ENCODE results near the gene ZNF853.

Gene ZNF853

DNA sequence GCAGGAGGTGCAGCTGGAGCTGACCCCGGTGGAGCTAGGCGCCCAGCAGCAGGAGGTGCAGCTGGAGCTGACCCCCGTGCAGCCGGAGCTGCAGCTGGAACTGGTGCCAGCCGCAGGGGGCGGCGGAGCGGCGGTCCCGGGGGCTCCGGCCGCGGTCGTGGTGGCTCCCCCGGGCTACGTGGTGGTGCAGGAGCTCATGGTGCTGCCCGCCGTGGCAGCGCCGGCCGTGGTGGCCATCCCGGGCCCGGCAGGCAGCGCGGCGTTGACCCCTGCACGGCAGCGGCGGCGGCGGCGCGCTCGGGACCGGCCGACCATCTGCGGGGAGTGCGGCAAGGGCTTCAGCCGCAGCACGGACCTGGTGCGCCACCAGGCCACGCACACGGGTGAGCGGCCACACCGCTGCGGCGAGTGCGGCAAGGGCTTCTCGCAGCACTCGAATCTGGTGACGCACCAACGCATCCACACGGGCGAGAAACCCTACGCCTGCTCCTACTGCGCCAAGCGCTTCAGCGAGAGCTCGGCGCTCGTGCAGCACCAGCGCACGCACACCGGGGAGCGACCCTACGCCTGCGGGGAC lies 6.8 kb downstream of the ZNF853 start:
- ChIA-PET CTCF (interaction anchor here (1.0 to 2.8 kb wide), 3 partner anchors 11 to 63 kb away, joined by 3 to 12 read pairs (median 3); no protein-coding TSS in a partner anchor), POLR2A (no interaction called here)
- DNase-seq (ENCODE audit: extremely low spot score), result no peak
- TF ChIP-seq, protein P1, sequence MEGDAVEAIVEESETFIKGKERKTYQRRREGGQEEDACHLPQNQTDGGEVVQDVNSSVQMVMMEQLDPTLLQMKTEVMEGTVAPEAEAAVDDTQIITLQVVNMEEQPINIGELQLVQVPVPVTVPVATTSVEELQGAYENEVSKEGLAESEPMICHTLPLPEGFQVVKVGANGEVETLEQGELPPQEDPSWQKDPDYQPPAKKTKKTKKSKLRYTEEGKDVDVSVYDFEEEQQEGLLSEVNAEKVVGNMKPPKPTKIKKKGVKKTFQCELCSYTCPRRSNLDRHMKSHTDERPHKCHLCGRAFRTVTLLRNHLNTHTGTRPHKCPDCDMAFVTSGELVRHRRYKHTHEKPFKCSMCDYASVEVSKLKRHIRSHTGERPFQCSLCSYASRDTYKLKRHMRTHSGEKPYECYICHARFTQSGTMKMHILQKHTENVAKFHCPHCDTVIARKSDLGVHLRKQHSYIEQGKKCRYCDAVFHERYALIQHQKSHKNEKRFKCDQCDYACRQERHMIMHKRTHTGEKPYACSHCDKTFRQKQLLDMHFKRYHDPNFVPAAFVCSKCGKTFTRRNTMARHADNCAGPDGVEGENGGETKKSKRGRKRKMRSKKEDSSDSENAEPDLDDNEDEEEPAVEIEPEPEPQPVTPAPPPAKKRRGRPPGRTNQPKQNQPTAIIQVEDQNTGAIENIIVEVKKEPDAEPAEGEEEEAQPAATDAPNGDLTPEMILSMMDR (IDR thresholded peaks at IDR 0.05; ENCODE audit: control extremely low read depth, extremely low read depth, low read depth, missing control alignments), result no peak

DNA sequence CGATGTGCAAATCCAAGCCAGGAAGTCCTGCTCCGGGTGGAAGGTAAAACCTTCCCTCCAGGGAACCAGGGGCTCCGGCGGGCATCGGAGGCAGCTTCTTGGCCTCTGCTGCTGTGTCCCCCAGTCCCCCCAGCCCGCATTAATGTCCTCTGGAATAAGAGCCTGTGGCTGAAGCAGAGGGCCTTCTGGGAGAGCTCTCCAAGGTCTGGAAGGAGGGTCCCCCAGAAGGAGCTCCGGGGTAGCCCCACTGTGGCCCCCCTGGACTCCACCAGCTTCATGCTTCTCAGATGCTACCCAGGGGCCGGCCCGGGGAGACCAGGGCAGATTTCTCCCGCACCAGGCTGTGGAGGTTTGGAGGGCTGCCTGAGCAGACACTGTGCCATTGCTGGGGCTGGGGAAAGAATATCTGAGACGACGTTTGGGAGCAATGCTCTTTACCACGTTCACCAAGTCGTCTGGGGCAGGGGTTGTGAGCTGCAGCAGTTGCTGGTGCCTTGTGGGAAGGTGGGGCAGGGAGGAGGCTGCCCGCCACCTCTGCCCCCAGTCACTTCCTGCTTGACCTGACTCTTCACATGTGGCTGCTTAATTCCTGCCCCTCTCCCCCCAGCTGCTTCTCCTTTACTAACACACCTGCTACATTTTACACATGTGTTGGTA lies 8.3 kb downstream of the ZNF853 start:
- peak; percentile 53 for DNase-seq (ENCODE audit: extremely low spot score)
- TF ChIP-seq, protein P1 (IDR thresholded peaks at IDR 0.05; ENCODE audit: control extremely low read depth, extremely low read depth, low read depth, missing control alignments), result no peak
- ChIA-PET POLR2A (no interaction called here), CTCF (no interaction called here)

- DNase-seq (ENCODE audit: extremely low spot score), result no peak
- CTCF ChIA-PET, result no interaction called here
Measured at GRCh38 chr7:6624246-6624611, 8.8 kb downstream of the ZNF853 start.

GRCh38 chr7:6628045-6628444 lies 12.6 kb downstream of the ZNF853 start:
- TF ChIP-seq, protein P1 (IDR thresholded peaks at IDR 0.05; ENCODE audit: control extremely low read depth, extremely low read depth, low read depth, missing control alignments), result no peak
- DNase-seq (ENCODE audit: extremely low spot score), result no peak
- ChIA-PET CTCF (interaction anchor here (1.0 kb wide), 1 partner anchor 38 kb away, joined by 3 read pairs; the partner anchor contains the start of gene INTS15), POLR2A (no interaction called here)

More at GRCh38 chr7:6624246-6624611, 8.8 kb downstream of the ZNF853 start:
- TF ChIP-seq, protein P1 (IDR thresholded peaks at IDR 0.05; ENCODE audit: control extremely low read depth, extremely low read depth, low read depth, missing control alignments), result no peak
- POLR2A ChIA-PET, result no interaction called here

DNA sequence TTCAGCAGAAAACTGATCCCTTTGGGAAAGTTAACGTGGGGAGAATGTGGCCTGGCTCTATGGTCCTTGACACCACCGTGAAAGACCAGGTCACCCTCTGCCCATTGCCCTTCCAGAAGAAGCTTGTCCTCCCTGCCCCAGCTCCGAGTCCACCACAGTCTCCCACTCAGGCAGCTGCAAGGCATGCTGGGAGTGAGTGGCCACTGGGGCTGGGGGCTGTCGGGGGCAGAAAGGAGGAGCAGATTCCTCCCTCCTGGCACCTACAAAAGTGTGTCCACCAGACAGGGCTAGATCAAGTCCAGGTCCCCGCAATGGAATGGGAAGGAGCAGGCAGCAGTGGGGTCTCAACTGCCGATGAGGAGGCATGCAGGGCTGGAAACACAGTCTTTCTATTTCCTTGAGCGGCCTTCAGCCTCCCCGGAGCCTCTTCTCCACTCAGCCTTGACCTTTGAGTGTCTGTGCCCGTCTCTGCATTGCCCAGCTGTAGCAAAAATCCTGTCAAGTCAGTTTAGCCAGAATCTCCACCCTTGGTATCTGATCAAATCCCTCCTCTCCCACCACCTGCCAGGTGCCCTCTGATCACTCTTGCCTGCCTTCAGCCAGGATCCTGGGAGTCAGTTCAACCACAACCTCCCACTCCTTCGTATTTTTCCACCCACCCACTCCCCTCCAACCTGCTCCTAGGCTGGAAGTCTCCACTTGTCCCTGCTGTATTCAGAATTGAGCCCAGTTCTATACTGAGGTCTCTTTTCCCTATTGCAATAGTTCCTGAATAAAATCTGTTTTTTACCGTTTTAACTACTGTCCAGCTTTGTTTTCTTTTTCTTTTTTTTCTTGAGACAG lies 14.8 kb downstream of the ZNF853 start:
- POLR2A ChIA-PET, result interaction anchor here (0.5 kb wide), 1 partner anchor 8 kb away, joined by 5 read pairs; no protein-coding TSS in a partner anchor
- TF ChIP-seq, protein P1 (IDR thresholded peaks at IDR 0.05; ENCODE audit: control extremely low read depth, extremely low read depth, low read depth, missing control alignments), result no peak
- CTCF ChIA-PET, result interaction anchor here (1.0 kb wide), 1 partner anchor 26 kb away, joined by 3 read pairs; no protein-coding TSS in a partner anchor
- no peak for DNase-seq (ENCODE audit: extremely low spot score)

GRCh38 chr7:6631605-6632004 lies 16.2 kb downstream of the ZNF853 start:
- ChIA-PET POLR2A (no interaction called here), CTCF (interaction anchor here (1.3 kb wide), 1 partner anchor 14 kb away, joined by 4 read pairs; no protein-coding TSS in a partner anchor)
- DNase-seq (ENCODE audit: extremely low spot score), result no peak
- TF ChIP-seq, protein P1 (IDR thresholded peaks at IDR 0.05; ENCODE audit: control extremely low read depth, extremely low read depth, low read depth, missing control alignments), result no peak

Measured in GM10248 (cell line).